22Rv1 (cell line): Measurements from ENCODE around the gene MCF2L.

Experiments used
- CTCF ChIP-seq: fragments of 450-650 bp; IDR thresholded peaks from 2 replicates; pipeline ENCODE4 v1.5.1; 2017; ENCODE audit warnings: mild to moderate bottlenecking
- ZFX ChIP-seq: fragments of 450-650 bp; IDR thresholded peaks from 2 replicates; pipeline ENCODE4 v1.6.1; 2017; ENCODE audit warnings: antibody characterized with exemption, borderline replicate concordance

- TF ChIP-seq ZFX (no peak), CTCF (no peak)
Measured at GRCh38 chr13:113074401-113074800, 105.4 kb downstream of the MCF2L start.
